Spleen (tissue), 11 donors: ENCODE data around the gene CASP2. TPM values are rescaled to one million over a fixed set of nuclear protein-coding genes. Genes with fewer than 3 reads are reported as not detected.

Experiments
- DNase-seq: peaks from one replicate; pipeline ENCODE4 v3.0.0-alpha.2; 2020
- H3K27ac ChIP-seq, 8 donors: fragments of 200-600 bp; sonication (generic) in 7 of 8; 1 replicate in 4 of 8; 2 replicates in 4 of 8; pipeline versions ENCODE4 v1.5.0 to v1.8.0; 2016 to 2021; ENCODE audit warnings: inconsistent platforms in 4 of 8, mild to moderate bottlenecking in 4 of 8, moderate library complexity in 1 of 8
- H3K27me3 ChIP-seq, 7 donors: fragments of 200-600 bp; sonication (generic) in 6 of 7; replicated peaks in 1 of 7; 1 replicate in 4 of 7; 2 replicates in 3 of 7; pipeline versions ENCODE4 v1.5.0 to v1.8.0; 2016 to 2021; ENCODE audit warnings: inconsistent platforms in 3 of 7, mild to moderate bottlenecking in 1 of 7
- H3K36me3 ChIP-seq, 6 donors: fragments of 200-600 bp; sonication (generic) in 5 of 6; 1 replicate in 4 of 6; 2 replicates in 2 of 6; pipeline versions ENCODE4 v1.5.0 to v1.8.0; 2016 to 2021; ENCODE audit warnings: inconsistent platforms in 2 of 6
- H3K4me1 ChIP-seq, 6 donors: fragments of 200-600 bp; sonication (generic) in 5 of 6; 1 replicate in 3 of 6; 2 replicates in 3 of 6; pipeline versions ENCODE4 v1.5.0 to v1.8.0; 2016 to 2021; ENCODE audit warnings: inconsistent platforms in 3 of 6
- H3K4me3 ChIP-seq, 8 donors: fragments of 200-600 bp; sonication (generic) in 7 of 8; 1 replicate in 4 of 8; 2 replicates in 4 of 8; pipeline versions ENCODE4 v1.5.0 to v1.8.0; 2016 to 2021; ENCODE audit warnings: inconsistent platforms in 4 of 8, mild to moderate bottlenecking in 4 of 8, moderate library complexity in 2 of 8
- H3K9me3 ChIP-seq, 8 donors: fragments of 200-600 bp; sonication (generic) in 7 of 8; 1 replicate in 4 of 8; 2 replicates in 4 of 8; pipeline versions ENCODE4 v1.5.0 to v1.8.0; 2016 to 2021; ENCODE audit warnings: inconsistent platforms in 4 of 8
- CTCF ChIP-seq, 11 experiments: fragments of 200-600 bp in 7 of 11; fragments of 450-650 bp in 4 of 11; sonication (generic) in 4 of 11; IDR thresholded peaks in 8 of 11; conservative IDR thresholded peaks in 3 of 11; 1 replicate in 7 of 11; 2 replicates in 4 of 11; pipeline versions ENCODE4 v1.4.0 to v1.8.0; 2016 to 2021; ENCODE audit warnings: antibody characterized with exemption in 11 of 11, inconsistent platforms in 4 of 11, mild to moderate bottlenecking in 1 of 11
- POLR2A ChIP-seq, 3 donors: fragments of 450-650 bp; IDR thresholded peaks; one replicate each; pipeline ENCODE4 v1.5.1; 2017; ENCODE audit warnings: antibody characterized with exemption in 3 of 3, mild to moderate bottlenecking in 1 of 3
- POLR2AphosphoS5 ChIP-seq, 3 donors: sonication (generic); formaldehyde crosslinking; IDR thresholded peaks; one replicate each; pipeline ENCODE4 v1.5.1; 2017; ENCODE audit warnings: antibody characterized with exemption in 3 of 3
- WGBS, 5 donors: extraction: QIAGEN DNeasy Blood & Tissue Kit in 3 of 5; methylation state at CpG; one replicate each; pipeline versions ENCODE4 v1.1.5 to v1.1.7; 2013 to 2018; 5-methylcytosine and 5-hydroxymethylcytosine counted together
- intact Hi-C: fragments of 100-400 bp; cut with DNase I; formaldehyde crosslinking; loops from one replicate; pipeline ENCODE4 v1.15.0; 2023; ENCODE audit warnings: low total_unique reads
- polyA plus RNA-seq, 3 donors: library from polyadenylated mRNA; stranded (reverse); fragments of 200-250 nt; gene quantifications; one replicate each; pipeline ENCODE4 v1.2.1, GENCODE V29; 2013
- total RNA-seq, 7 donors: library from RNA; depleted of rRNA in 3 of 7; stranded (reverse); fragments of >200 nt in 3 of 7; fragmentation: NEBNext Ultra II Directional in 4 of 7; extraction: Animal tissue kit (Norgen Biotek cat#: 25700) in 4 of 7; gene quantifications; one replicate each; pipeline versions ENCODE4 v1.1.0 to v1.2.1, GENCODE V29; 2016 to 2021
- donor health status: healthy with polysubstance abuse.
- donor health status: DM: no; HTN: no; CAD: no; lungs with moderate emphysema.
- donor health status: DM: no; HTN: no; CAD: no.
- donor health status: Bipolar disorder and iron deficiency.
- donor health status: healthy.
- donor health status: DM: no; HTN: no; CAD: no.
- donor health status: DM: yes; HTN: yes; CAD: no.

The CASP2 gene
- total and polyA plus RNA-seq, 10 donors, result 9.9 to 51.0 (median 34.4) TPM

DNA sequence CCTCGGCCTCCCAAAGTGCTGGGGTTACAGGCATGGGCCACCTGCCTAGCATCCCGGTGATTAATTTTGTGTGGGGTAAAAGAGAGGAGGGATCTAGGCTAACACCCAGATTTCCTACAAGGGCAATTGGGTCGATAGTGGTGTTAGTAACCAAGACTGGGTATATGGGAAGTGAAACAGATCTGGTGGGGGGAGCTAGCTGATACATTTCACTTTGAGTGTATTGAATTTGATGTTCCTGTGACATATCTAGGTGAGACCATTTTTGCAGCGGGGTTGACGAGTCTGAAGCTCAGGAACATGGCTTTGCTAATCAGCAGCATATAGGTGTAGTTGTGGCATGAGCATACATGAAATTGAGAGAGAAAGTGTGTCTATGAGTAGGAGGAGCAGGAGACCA is 39.8 kb downstream of the CASP2 start:
- TF ChIP-seq CTCF (IDR thresholded peaks at IDR 0.05 in 8 of 11, conservative IDR thresholded peaks at IDR 0.05 in 3 of 11), result no peak
- no peak for TF ChIP-seq POLR2AphosphoS5 (IDR thresholded peaks at IDR 0.05)
- no peak for TF ChIP-seq POLR2A (IDR thresholded peaks at IDR 0.05)
- H3K27me3 ChIP-seq, result no peaks in the 10 kb centered on the region
- WGBS, 5 donors, result 74 to 87% (median 81%) methylated on average over 5 of the region's 5 CpGs
- no peak overlapping the region for H3K4me3 ChIP-seq
- no peaks in the 10 kb centered on the region for H3K9me3 ChIP-seq
- H3K27ac ChIP-seq, result peak overlapping the region in 2 of 8 donors; percentile 33 to 46
- intact Hi-C loops, result no loop called here
- peaks cover 0 to 28% (median 5%) of the 10 kb centered on the region in 6 donors for H3K4me1 ChIP-seq
- DNase-seq, result no peak
- no peaks in the 10 kb centered on the region for H3K36me3 ChIP-seq

GRCh38 chr7:143329471-143330170 is 41.5 kb downstream of the CASP2 start:
- 90 to 93% (median 91%) methylated on average over 10 of the region's 10 CpGs for WGBS, 5 donors
- Histone ChIP-seq H3K27me3 (no peaks in the 10 kb centered on the region), H3K4me3 (no peak overlapping the region), H3K4me1 (peaks cover 0 to 18% (median 3%) of the 10 kb centered on the region in 6 donors), H3K27ac (no peak overlapping the region), H3K9me3 (no peaks in the 10 kb centered on the region), H3K36me3 (no peaks in the 10 kb centered on the region)
- no peak for DNase-seq
- TF ChIP-seq POLR2AphosphoS5 (IDR thresholded peaks at IDR 0.05), result no peak
- TF ChIP-seq POLR2A (IDR thresholded peaks at IDR 0.05), result no peak
- no peak for TF ChIP-seq CTCF (IDR thresholded peaks at IDR 0.05 in 8 of 11, conservative IDR thresholded peaks at IDR 0.05 in 3 of 11)
- intact Hi-C loops, result no loop called here

DNA sequence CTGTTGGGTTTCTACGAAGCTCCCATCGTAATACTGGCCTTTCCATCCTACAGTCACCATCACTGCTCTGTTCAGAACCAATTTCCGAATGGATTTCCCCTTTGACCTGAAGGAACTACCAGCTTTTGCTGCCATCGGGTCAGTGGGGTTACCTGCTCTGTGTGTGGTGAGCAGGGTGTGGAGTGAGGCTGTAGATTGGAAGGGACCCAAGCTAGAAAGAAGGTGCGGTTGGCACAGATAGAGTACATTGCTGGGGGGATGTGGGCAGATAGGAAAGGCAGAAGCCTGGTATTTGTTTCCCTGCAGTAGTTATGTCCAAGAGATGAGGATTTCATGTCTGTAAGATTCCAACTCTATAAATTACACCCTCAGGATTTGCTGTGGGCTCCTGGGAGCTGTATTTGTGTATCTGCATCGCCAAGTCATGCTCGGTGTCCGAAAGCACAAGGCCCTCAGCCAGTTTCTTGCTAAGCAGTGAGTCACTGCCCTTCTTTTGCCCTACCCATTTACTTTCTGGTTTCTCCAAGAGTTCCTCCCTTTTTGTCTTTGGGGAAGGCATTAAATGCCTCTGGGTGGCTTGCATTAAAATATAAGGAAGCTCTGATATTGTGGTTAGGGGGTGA is 43.1 kb downstream of the CASP2 start:
- intact Hi-C loops, result no loop called here
- Histone ChIP-seq H3K4me3 (no peak overlapping the region), H3K4me1 (peaks cover 0 to 7% (median 0%) of the 10 kb centered on the region in 6 donors), H3K27me3 (no peaks in the 10 kb centered on the region), H3K9me3 (no peaks in the 10 kb centered on the region), H3K36me3 (no peaks in the 10 kb centered on the region), H3K27ac (no peak overlapping the region)
- 86 to 93% (median 87%) methylated on average over 8 of the region's 8 CpGs for WGBS, 5 donors
- TF ChIP-seq POLR2AphosphoS5 (IDR thresholded peaks at IDR 0.05), result no peak
- no peak for TF ChIP-seq POLR2A (IDR thresholded peaks at IDR 0.05)
- no peak for TF ChIP-seq CTCF (IDR thresholded peaks at IDR 0.05 in 8 of 11, conservative IDR thresholded peaks at IDR 0.05 in 3 of 11)
- DNase-seq, result no peak

- intact Hi-C loops, result no loop called here
- H3K9me3 ChIP-seq, result no peaks in the 10 kb centered on the region
- no peaks in the 10 kb centered on the region for H3K4me1 ChIP-seq
- 42 to 68% (median 55%) methylated on average over 1 of the region's 1 CpG for WGBS, 5 donors
- no peak for TF ChIP-seq POLR2AphosphoS5 (IDR thresholded peaks at IDR 0.05)
- TF ChIP-seq POLR2A (IDR thresholded peaks at IDR 0.05), result no peak
- no peak for TF ChIP-seq CTCF (IDR thresholded peaks at IDR 0.05 in 8 of 11, conservative IDR thresholded peaks at IDR 0.05 in 3 of 11)
- H3K36me3 ChIP-seq, result no peaks in the 10 kb centered on the region
- no peak for DNase-seq
- H3K27me3 ChIP-seq, result peaks cover 0 to 4% (median 0%) of the 10 kb centered on the region in 7 donors
- H3K4me3 ChIP-seq, result no peak overlapping the region
- H3K27ac ChIP-seq, result no peak overlapping the region
Observed at GRCh38 chr7:143334244-143334643, 46.1 kb downstream of the CASP2 start.
